T-helper 1 cell treated with Interleukin-12 subunit alpha and Interleukin-12 subunit beta and Interleukin-4 antibody, amounts not matched to agents 30 ng/mL and 1 ng/mL, for 36 hours (primary cell): ENCODE measurements around the gene ACYP2. TPM values are rescaled to one million over a fixed set of nuclear protein-coding genes. Genes with fewer than 3 reads are reported as not detected.
"Not testable (repeated sequence)": the region's sequence is repeated elsewhere in the genome, so short reads cannot be mapped to it uniquely, and the experiment has no call there.

Experiments
- intact Hi-C: fragments of 100-400 bp; cut with micrococcal nuclease; formaldehyde crosslinking; loops from one replicate; pipeline ENCODE4 v1.15.1; 2024
- total RNA-seq: library from RNA; stranded (reverse); gene quantifications from 2 replicates; pipeline ENCODE4 v1.2.3, GENCODE V29; 2022

Gene ACYP2
- total RNA-seq, 1 donor from 2014 or later = 11.8 TPM

GRCh38 chr2:54097124-54097523 is 18.3 kb upstream of the ACYP2 start:
- intact Hi-C loops = no loop called here

DNA sequence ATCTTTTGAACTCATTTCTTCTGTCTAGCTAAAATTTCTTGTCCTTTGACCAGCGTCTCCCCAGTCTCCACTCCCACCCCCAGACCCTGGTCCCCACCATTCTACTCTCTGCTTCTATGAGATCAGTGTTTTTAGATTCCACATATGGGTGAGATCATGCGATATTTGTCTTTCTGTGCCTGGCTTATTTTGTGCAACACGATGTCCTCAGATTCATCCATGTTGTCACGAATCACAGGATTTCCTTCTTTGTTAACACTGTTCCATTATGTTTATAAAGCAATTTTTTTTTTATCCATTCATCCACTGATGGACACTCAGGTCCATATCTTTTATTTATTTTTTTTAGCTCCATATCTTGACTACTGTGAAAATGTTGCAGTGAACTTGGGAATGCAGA is 16.0 kb upstream of the ACYP2 start:
- intact Hi-C loops = no loop called here

GRCh38 chr2:54099829-54100585 is 15.4 kb upstream of the ACYP2 start:
- intact Hi-C loops = no loop called here

- intact Hi-C loops = no loop called here
These were observed 14.6 kb upstream of the ACYP2 start for GRCh38 chr2:54100772-54101171.

- intact Hi-C loops = no loop called here
These were observed 11.7 kb upstream of the ACYP2 start for GRCh38 chr2:54103454-54104314.

GRCh38 chr2:54106631-54107454 is 8.6 kb upstream of the ACYP2 start:
- intact Hi-C loops = loop anchor here (1.0 kb wide), 4 partner anchors 396 to 731 kb away; no protein-coding TSS in a partner anchor

- intact Hi-C loops = loop anchor here (1.0 kb wide), 4 partner anchors 396 to 731 kb away; no protein-coding TSS in a partner anchor
These were observed 8.0 kb upstream of the ACYP2 start for GRCh38 chr2:54107455-54107764.

DNA sequence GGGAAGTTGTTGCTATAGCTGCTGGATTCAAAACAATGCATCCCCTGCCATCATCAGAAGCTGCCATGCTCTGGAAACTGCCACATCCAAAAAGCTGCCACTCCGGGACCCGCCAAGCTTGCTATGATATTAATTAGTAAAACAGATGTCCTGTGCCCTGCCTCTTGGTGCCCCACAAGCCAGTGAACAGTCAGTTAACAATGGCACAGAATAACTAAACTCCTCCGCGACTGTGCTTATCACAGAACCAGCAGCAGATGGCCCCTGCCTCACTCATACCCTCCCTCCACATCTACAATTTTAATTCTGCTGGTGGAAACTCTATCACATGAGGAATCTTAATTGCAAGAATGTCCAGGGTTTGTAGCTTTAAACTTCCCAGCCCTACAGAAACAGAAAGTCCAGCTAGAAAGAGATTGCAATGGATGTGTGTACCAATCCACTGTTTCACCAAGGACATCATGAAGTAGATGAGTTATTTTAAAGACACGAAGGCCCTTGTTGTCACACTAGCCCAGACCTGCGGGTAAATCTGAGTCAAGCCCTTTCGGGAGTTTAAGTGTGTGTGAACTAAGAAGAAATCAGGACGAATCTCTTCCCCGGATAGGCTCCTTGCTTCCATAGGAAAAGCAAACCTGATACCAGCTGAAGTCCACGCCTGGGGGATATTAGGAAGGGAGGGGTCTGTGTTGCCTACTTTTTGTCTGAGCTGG is 7.4 kb upstream of the ACYP2 start:
- intact Hi-C loops = loop anchor here (1.0 kb wide), 4 partner anchors 395 to 730 kb away; no protein-coding TSS in a partner anchor

- intact Hi-C loops = no loop called here
These were observed 5.6 kb upstream of the ACYP2 start for GRCh38 chr2:54109848-54110247.

- intact Hi-C loops = not testable (repeated sequence)
These were observed 936 bp upstream of the ACYP2 start for GRCh38 chr2:54114479-54114878.

DNA sequence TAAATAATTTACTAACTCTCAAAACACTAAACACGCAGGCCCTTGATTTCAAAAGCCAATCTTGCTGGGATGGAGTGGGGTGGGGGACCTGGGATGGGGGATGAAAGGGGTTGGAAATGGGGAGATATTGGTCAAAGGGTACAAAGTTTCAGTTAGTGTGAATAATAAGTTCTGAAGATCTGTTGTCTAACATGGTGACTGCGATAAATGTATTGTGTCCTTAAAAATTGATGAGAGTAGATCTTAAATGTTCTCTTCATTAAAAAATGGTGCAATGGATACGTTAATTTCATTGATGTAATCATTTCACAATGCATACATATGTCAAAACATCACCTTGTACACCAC is 505 bp upstream of the ACYP2 start:
- intact Hi-C loops = loop anchor here (1.0 to 5.0 kb wide), 12 partner anchors 144 to 1577 kb away; partner anchors contain the start of genes CFAP36, CHAC2, EML6 and ERLEC1

DNA sequence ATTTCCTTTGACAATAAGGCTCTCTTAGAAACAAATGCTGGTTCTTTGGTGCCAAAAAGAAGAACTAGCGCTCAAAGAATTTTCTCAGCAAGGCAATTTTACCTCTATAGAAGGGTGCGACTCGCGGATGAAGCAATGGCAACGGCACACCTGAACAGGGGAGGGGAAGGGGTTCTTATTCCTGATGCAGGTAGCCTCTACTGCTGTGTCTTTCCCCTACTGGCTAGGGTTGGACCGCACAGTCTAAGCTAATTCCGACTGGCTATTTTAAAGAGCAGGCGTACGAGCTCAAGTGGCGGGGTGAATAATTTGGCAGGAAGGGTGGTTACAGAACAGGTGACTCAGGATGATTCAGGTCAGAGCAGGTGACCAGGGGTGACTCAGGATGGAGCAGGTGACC is 1.2 kb downstream of the ACYP2 start:
- intact Hi-C loops = loop anchor here (2.0 to 5.0 kb wide), 5 partner anchors 324 to 1576 kb away; partner anchors contain the start of genes CFAP36 and PNPT1

GRCh38 chr2:54120950-54121349 is 5.5 kb downstream of the ACYP2 start:
- intact Hi-C loops = no loop called here

- intact Hi-C loops = no loop called here
These were observed 6.9 kb downstream of the ACYP2 start for GRCh38 chr2:54122171-54122935.

DNA sequence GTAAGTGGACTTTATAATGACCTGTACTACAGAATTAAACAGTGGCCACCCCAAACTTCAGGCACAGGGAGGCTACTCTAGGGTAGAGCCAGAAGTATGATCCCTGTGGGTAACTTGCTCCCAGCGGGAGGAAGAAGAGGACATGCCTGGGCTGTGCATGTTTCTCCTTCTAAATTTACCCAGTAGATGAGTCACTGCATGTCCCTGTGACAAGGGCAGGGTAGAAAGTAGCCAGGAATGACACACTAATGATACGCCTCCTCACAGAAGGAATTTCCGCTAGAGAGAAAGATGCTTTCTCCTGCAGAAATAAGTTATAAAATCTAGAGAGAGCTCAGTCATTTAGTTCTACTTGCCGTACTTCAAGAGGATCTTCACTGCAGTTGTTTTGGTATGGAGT is 7.5 kb downstream of the ACYP2 start:
- intact Hi-C loops = no loop called here

DNA sequence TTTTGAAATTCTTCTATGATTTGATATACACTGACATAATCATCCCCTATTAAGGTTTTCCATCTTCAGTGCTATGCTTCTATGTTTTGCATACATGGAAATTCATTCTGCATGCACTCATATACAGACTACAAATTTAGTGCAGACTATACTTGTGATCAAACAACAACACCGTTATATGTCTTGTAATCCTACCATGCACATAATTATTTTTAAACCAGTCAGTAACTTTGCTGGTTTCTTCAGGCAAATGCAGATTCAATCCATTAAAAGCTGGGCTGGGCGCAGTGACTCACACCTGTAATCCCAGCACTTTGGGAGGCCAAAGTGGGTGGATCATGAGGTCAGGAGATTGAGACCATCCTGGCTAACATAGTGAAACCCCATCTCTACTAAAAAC is 11.8 kb downstream of the ACYP2 start:
- intact Hi-C loops = not testable (repeated sequence)

DNA sequence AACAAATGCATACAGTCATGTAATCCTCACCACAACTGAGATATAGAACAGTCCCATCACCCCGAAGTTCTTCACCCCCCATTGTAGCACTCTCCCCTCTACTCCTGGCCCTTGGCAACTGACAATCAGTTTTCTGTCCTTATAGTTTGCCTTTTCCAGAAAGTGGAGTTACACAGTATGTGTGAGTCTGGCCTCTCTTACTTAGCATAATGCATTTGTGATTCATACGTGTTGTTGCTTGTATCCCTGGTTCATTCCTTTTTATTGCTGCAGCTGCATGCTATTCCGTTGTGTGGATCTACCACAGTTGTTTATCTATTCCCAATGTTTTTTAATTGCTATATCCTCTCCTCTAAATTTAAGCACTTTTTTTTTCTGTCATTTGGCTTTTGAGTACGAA is 17.6 kb downstream of the ACYP2 start:
- intact Hi-C loops = no loop called here

DNA sequence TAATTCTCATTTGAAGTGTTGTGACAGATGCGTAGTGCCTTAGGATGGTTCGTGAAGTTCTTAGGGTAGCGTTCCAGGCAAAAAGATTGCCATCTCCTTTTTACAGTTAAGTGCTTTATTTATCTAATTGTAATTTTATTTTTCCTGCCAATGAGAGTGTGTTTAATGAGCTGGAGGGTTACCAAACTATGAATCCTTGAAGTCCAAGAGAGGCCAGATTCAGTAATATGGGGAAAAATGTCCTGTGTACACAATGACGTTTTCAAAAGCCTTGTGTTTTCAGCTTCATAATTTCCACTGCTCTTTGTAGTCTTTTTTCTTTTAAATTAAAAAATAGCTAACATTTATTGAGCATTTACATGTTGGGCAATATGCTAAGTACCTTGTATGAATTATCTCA is 23.8 kb downstream of the ACYP2 start:
- intact Hi-C loops = no loop called here

DNA sequence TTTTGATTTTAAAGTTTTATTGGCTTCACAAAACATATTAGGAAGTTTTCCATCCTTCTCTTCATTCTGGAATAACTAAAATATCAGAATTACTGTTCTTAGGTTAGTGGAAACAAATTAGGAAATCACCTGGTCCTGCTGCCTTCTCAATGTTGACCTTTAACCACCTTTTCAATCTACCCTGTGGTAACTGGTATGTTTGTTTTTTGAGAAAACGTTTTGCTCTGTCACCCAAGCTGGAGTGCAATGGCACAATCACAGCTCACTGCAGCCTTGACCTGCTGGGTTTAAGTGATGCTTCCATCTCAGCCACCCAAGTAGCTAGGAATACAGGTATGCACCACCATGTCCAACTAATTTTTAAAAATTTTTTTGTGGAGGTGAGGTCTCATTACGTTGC is 28.4 kb downstream of the ACYP2 start:
- intact Hi-C loops = no loop called here

DNA sequence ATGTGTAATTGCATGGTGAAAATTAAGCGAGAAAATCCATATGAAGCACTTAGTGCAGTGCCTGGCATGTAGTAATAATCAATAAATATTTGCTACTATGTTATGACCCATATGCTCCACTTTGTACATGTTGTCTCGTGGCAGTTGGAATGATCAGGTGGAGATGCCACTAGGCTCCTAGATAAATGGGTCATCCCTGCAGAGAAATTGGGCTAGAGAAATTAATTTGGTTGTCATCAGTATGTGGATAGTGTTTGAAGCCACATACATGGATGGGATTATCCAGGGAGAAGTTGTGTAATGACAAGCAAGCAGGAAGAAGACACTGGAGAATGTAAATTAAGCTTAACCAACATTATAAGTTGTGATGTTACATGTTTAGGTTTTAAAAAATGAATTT is 33.0 kb downstream of the ACYP2 start:
- intact Hi-C loops = no loop called here
